NCI-H446 treated with DMSO at 0.1 percent for 48 hours (cell line): ENCODE data around the gene TMEM126B.

ENCODE experiments used
- DNase-seq: peaks from one replicate; lab custom pipeline; 2025; lab: John Stamatoyannopoulos, UW

Gene TMEM126B

DNA sequence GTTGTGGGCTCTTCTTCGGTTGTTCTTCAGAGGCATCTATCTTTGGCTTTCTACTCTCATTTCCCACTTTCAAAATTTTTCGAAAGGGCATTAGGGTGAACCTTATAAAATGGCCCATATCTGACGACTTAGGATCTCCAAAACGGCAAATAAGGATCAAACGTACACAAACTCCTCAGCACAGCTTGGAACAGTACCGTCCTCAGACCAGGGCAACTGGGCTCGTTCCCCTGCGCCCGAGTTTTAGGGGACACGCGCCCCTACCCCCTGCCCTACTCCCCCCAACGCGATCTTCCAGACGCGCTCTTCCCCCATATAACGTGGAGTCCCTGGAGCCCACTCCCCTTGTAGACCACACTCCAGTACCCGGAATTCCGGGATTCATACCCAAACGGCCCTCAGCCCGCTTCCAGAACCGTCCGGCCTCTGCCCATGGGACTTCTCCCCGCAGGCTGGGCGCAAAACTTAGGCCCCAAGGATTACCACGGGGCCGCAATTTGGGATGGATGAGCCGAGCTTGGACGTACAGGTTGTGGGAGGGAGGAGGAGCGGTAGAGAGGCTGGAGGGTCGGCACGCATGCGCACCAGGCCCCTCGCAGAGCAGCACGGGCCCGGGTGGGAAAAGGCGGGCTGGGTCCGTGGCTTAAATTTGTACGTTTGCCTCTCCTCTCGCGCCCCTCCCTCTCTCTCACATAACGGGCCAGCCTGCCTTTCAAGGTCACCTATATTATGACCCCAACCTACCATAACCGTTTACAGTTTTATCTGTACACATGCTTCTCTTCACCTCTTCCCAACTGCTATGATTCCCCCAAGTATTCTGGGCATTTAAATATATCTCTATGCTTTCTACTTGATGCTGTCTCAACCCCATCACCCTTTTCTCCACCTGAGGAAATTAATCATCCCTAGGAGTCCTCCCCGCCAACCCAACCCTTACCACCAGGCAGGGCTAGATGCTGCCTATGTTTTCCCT, 54.2 kb downstream of the TMEM126B start:
- peak; percentile 25 for DNase-seq

DNA sequence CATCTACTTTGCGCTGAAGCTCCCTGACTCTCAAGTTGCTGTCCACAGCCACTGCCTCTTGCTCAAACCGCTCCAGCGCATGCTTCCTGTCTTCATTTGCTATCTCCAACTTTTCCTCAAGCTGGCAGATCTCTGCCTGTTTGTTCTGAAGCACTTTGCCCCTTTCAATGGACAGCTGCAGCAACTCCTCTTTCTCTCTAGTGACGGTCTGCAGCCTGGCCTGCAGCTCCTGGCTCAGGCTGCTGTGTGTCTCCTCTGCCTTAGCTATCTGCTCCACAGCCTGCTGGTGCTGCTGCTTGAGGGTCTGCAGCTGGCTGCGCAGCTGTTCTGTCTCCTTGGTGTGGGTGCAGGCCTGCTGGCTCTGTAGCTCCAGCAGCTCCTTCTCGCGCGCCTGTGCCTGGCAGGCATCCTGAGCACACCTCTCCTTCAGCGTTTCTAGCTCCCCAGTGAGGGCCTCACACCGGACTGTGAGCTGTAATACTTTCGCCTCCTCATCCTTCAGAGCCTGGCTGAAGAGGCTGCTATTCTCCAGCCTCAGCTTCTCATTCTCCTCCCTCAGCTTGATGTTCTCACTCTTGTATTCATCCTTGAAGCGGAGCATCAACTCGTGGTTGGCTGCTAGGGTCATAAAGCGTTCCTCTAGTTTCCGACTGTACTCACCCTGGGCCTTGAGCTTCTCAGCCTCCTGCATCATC, 56.9 kb downstream of the TMEM126B start:
- DNase-seq, result no peak

DNA sequence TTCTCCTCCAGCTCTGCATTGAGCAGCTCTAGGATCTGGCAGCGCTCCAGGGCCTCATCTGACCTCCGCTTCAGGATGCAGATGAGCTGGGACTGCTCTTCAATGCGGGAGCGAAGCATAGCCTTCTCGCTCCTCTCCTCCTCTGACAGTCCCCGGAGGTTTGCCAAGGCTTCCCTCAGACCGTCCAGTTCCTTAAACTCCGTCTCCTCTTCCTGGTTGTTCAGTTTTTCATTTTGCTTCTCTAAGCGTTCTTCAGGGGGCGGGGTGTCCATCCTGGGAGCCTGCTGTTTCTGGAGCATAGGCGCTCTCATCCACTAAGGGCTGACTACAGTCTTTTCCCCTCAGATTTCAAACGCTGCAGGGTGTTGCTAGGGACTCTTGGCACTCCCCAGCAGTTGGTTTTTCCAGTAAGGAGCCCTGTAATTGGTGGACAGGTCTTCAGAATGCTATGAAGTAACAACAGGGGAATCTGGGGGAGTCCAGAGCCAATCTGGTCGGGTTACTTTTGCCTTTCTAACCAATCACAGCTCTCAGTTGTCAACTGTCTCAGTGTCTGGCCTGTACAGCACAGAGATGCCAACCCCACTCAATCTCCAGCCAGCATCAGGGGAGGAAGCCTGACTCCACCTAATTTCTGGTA, 57.5 kb downstream of the TMEM126B start, which contains the start of gene CCDC89:
Gene CCDC89, minus strand, starts transcription at position 376 of the 640 bp plus-strand sequence. Its CDS starts 65 bp downstream, at position 311.
- DNase-seq, result peak; percentile 78
